GM03348 (cell line): ENCODE measurements around the gene NCK1.
"Not testable (repeated sequence)": the region's sequence is repeated elsewhere in the genome, so short reads cannot be mapped to it uniquely, and the experiment has no call there.

ENCODE experiments used
- DNase-seq: peaks from one replicate; pipeline ENCODE4 v3.0.0; 2012; ENCODE audit warnings: low spot score

The NCK1 gene

DNA sequence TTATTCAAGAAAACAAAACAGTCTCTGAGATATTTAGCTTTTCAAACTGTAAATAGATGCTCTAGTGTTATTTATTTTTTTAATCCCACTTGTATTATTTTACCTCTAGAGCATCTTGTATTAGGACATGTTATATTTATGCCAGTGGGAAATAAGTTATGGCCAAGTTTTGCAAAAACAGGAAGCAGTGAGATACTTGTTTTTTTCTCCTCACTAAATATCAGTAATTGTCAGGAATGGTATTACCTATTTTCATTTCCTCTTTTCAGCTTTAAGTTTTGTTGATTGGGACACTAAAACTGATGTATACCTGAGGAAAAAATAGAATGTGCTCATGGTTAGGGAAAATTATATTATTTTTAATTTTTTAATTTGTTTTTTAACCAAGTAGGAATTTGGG lies 87.1 kb downstream of the NCK1 start:
- DNase-seq = no peak

DNA sequence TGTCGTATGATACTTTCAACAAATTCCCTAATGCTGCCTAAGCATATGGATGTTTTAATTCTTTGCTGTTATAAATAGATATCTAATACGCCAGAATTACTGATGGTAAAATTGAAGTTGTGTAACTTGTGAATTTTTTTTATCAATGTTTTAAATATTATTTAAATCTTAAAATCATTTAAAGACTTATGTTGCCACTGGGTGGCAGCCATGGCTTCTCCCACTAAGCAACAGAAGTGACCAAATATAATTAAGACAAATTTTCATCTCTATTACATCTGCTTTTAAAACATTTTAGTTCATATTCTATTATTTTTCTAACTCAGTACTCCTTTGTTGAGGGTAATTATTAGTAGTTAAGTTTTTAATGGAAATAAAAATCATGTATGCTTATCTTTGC lies 87.7 kb downstream of the NCK1 start:
- no peak for DNase-seq

DNA sequence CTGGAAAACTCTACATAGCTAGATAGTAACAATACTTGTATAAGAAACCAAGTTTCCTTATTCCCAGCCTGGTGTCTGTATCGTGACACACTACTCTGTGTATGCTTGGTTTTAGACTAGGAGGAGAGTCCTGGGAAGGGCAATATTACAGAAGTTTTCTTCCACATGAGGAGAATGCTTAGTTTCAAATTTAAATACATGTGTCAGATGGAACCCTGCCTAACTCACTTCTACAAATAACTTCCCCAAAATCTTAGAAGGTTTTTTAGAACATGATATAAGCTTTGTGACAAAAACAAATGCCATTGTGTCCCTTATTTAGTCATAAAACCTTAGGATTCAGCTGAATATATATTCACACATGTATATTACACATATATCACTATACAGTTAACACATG lies 88.6 kb downstream of the NCK1 start:
- DNase-seq = no peak

DNA sequence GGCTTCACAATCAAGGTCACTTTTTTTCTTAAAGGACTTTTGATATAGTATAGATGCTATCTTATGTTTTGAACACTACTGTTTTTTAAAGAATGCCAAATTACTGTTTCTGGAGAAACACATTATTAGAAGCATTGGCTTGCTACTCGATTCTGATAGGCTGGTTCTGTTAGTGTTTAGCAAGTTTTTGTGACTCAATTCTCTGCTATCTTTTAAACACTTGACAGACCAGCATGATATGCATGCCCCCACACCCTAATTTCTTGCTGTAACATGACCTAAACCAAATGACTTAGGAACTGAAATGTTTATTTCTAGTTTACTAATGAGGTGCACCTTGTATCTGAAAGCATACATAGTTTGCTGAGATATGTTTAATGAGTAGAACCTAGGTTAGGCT lies 90.3 kb downstream of the NCK1 start:
- no peak for DNase-seq

DNA sequence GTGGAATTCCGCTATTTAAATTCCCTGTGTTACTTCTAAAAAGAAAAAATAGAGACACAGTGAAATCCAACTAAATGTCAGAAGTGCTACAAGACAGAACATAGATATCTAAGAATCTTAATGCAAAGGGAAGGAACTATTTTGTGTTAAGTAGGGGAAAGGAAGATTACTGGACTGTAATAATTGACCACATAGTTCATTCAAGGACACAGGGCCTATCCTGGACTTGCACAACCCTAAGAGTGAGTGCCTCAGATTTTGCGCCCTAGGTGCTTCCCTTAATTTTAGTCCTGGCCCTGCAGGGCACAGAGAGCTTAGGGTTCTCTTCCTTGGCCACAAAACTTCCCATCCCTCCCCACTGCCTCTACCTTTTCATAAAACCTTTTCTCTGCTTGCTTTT lies 92.2 kb downstream of the NCK1 start:
- DNase-seq = no peak

DNA sequence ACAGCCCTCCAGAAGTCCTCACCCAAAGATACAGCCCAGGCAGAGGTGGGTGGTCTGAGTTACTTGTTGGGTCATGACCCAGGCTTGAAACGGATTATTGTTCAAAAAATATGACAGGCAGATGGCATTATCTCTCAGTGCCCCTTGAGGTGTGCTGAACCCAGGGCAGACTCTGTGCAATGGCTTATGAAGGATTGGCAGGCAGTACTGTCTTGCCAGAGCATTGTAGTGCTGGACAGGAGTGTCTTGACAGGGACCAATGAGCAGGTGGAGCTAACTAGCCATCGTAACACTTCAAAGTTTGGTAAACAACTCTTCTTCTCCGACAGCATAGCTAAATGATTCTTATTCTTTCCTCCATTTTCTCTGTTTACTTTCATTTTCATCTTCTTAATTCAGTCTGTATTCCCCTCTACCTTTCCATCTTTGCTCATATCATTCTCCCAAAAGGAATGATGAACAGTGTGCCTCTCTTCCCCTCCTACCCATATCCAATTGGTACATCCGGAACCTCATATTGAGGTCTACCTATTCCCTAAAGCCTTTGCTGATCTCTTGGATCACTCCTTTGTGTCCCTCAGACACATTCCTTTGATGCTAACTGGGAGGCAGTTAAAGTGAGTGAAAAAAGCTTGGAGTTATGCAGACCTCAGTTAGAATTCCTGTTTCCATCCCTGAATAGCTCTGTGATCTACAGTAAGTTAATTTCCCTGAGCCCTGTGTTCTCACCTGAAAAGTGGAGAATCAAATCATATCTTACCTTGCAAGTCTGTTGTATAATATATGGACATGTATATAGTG lies 93.2 kb downstream of the NCK1 start:
- no peak for DNase-seq

DNA sequence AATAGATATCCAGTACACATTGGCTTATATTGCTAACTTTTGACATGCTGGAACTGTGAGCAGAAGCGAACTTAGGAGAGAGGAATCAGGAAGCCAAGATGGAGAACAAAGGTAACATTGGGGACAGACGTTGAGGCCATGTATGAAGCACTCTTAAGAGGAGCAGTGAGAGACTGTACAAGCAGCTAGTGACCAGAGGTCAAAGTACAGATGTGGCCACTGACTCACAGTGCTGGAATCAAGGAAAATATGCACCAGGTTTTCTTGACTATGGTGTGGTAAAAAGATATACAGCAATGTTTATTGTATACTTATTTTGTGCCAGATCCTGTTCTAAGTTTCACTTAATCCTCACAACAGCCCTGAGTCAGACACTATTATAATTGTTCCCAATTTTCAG lies 93.8 kb downstream of the NCK1 start:
- DNase-seq = peak; percentile 74

DNA sequence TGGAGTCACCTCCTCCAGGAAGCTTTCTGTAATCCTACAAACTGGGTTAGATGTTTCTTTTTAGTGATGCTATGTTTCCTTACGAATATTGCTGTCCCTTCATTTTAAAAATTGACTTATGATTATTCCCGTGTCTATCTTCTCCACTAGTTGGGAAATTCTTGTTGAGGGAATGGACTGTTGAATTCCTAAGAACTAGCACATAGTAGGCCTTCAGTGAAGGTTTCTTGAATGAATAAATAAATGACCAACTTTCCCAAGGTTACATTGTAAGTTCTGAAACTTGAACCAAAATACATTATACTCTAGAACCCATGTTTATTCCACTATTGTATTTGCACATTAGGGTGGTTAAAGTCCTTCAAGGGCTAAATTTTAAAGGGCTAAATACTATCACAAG lies 95.0 kb downstream of the NCK1 start:
- DNase-seq = no peak

DNA sequence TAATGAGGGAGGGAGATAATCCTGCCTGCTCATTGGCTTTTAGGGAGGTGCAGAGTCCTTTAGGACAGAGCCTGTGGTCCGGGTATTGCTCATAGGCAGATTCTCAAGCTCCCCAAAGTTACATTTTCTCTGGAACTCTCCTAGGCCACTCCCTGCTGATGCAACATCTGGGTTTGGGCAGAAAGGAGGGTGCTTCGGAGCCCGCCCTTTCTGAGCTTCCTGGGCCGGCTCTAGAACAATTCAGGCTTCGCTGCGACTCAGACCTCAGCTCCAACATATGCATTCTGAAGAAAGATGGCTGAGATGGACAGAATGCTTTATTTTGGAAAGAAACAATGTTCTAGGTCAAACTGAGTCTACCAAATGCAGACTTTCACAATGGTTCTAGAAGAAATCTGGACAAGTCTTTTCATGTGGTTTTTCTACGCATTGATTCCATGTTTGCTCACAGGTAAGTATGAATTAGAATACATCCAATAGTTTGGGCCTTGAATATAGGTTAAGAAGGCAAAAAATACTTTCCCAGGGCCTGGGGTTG lies 95.8 kb downstream of the NCK1 start, which contains the start of gene IL20RB:
IL20RB (plus strand) TSS at position 233 of the 538 bp plus-strand sequence; CDS start at position 364, 131 bp downstream.
- DNase-seq = peak; percentile 88

DNA sequence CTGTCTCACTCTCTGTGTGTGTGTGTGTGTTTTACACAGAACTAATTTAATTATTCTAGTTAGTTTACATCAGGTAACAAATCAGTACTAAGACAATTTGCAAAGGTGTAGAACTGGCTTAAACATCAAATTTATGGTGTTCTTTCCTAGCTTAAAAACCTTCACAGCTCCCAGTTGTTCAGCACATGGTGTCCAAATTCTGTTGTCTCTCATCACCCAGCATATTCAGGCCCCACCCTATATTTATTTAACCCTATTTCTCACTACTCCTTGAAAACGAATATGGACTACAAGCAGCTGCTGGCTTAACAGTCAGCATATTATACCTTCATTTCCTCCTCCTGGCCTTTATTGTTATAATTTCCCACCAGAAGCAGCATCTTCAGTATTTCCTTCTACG lies 96.9 kb downstream of the NCK1 start:
- no peak for DNase-seq

DNA sequence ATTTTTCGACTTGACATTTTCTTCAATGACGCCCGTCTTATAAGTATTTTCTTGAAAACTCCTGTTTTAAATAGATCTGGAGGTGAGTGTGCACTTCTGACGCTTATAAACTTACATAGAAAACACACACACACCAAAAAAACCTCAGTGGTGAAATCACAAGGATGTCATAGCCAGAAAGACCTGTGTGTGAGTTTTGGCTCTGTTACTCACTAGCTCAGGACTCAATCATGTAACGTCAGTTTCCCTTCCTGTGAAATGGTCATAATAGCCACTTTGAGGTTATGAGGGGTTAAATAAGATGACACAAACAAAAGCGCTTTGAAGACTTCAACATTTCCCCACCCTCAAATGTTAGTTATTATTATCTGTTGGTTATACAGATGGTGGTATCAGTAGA lies 97.6 kb downstream of the NCK1 start:
- DNase-seq = no peak

DNA sequence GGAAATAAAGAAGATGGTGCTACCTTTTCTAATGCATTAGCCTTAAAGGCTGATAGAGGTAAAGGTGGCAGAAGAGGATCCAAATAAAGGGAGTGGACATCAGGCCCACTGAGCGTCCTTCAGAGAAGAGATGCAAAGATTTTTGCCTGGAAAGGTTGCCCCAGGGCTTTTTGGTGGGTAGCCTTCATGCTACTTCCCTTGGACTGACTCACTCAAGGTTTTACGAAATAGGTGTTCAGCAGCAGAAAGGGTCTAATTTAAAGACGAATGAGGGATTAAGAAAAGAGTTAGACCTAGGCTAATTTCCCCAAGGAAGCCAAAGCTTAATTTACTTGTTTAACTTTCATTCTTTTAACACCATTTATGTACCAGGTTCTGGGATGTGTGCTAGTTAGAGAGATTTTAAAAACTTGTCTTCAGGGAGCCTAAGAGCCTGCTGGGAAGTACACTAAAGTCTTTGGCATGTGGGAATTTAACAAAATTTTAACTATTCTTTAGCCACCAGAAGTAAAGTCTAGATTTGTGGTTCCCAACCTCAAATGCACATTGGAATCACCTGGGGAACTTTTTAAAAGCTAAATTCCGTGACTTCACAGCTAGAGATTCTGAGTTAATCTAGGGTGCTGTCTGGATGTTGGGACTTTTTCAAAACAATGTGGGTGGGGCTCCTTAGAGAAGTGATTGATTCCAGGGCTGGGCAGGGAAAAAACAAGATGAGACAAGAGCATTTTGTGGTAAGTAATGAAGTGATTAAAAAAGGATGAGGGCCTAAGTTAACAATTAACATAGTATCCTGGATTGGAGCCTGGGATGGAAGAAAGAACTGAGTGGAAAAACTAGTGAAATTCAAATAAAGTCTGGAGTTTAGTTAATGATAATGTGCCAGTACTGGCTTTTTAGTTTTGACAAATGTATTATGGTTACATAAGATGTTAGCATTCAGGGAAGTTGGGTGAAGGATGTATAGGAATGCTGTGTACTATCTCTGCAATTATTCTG lies 99.1 kb downstream of the NCK1 start:
- DNase-seq = peak; percentile 46

DNA sequence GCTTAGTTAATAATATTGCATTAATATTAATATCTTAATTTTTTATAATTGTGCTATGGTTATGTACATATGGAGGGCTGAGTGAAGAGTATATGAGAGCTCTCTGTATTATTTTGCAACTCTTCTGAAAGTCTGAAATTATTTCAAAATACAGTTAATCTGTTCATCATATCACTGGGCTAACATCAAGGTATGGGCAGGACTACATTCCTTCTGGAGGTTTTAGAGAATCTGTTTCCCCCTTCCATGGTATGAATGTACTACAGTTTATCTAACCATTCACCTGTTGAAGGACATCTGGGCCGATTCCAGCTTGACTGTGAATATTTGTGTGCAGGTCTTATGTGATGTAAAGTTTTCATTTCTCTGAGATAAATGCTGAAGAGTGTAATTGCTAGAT lies 100.9 kb downstream of the NCK1 start:
- DNase-seq = no peak

DNA sequence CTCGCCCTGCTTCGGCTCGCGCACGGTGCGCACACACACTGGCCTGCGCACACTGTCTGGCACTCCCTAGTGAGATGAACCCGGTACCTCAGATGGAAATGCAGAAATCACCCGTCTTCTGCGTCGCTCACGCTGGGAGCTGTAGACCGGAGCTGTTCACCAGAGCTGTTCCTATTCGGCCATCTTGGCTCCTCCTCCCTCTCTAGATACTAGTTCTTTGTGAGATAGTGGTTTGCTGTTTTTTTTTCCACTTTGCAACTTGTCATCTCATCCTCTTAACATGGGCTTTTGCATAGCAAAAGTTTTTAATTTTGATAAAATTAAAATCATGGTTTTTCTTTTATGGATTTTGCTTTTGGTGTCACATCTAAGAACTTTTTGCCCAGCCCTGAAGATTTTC lies 107.5 kb downstream of the NCK1 start:
- not testable (repeated sequence) for DNase-seq

DNA sequence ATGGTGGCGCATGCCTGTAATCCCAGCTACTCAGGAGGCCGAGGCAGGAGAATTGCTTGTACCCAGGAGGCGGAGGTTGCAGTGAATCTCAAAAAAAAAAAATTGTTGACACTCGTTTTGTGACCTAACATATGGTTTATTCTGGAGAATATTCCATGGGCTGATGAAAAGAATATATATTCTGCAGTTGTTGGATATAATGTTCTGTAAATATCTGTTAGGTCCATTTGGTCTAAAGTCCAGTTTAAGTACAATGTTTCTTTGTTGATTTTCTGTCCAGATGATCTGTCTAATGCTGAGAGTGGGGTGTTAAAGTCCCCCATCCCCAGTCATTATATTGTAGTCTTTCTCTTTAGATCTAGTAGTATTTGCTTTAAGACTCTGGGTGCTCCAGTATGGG lies 111.3 kb downstream of the NCK1 start:
- no peak for DNase-seq

DNA sequence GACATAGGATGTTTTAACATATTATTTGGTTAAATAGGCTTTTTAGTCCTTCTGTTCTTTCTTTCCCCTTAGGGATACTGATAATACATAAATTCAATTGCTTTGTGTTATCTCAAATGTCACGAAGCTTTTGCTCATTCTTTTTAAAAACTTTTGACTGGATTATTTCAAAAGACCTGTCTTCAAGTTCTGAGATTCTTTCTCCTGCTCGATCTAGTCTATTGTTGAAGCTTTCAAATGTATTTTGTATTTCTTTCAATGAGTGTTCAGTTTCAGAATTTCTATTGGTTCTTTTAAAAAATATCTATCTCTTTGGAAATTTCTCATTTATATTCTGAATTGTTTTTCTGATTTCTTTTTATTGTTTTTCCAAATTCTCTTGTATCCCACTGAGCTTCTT lies 112.7 kb downstream of the NCK1 start:
- DNase-seq = no peak

DNA sequence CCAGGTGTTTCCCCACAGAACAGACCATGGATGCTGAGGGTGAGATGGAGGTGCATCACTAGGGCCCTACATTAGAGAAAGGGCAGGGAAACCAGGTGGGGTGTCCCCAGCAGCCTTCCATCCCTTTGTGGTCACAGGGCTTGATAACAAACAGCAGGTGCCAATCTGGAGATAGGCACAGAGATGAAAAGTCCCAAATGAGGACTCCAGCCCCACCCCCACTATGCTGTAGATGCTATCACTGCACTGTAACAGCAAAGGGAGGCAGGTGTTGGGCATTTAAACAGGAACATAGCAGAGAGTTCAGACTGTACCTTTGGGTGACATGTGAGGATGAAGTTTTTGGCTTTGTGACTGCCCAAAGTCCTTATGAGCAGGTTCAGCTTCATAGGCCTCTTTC lies 117.2 kb downstream of the NCK1 start:
- no peak for DNase-seq

DNA sequence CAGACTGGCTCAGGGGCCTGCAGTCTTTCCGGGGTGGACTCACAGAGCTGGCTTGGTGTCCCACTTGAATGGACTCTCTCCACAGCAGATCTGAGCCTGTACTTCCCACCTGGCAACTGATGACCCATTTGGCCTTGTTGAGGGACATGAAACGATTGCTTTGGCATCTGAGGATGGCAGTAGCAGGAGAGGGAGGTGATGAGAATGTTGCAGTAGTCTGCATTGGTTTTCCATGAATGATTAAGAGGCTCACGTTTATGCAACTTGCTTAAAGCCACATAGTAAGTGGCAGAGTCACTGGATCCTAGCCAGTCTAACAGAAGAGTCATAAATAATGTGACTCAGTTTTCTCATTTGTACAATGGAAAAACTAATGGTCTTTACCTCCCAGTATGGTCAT lies 117.7 kb downstream of the NCK1 start:
- no peak for DNase-seq

DNA sequence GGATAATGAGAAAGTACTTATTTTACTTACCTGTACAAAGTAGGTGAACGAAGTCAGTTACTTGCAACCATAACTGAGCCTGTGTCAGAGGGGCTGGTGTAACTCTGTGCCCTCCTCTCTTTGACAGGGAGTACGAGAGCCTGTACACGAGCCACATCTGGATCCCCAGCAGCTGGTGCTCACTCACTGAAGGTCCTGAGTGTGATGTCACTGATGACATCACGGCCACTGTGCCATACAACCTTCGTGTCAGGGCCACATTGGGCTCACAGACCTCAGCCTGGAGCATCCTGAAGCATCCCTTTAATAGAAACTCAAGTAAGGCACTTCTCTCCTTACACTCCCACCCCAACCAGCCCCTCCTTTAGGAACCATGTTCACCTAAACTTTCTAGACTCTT lies 120.0 kb downstream of the NCK1 start:
- no peak for DNase-seq

DNA sequence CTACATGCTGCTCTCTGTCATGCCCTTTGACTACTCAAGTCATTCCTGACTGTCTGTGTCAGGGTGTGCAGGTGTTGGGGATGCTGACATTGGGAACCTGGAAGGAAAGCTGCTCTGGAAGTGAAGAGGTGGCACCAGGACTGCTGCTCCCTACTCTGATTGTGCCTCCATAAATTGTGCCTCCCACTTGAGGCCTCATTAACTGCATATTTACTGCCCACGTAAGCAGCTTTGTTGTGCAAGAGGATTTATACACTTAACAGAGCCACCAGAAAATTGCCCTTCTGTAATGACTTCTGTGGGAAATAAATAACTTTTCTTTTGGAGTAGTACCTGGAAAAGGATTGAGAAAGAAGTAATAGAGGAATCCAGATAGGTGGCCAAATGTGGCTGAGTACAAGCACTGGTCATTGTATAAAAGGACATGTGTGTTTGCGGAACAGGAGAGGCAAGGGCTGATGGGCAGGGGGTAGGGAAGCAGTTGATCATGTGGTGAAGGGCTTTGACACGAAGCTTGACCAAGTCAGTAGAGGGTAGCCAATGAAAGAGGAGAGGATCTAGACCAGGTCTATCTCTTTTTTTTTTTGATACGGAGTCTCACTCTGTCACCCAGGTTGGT lies 120.6 kb downstream of the NCK1 start:
- no peak for DNase-seq

DNA sequence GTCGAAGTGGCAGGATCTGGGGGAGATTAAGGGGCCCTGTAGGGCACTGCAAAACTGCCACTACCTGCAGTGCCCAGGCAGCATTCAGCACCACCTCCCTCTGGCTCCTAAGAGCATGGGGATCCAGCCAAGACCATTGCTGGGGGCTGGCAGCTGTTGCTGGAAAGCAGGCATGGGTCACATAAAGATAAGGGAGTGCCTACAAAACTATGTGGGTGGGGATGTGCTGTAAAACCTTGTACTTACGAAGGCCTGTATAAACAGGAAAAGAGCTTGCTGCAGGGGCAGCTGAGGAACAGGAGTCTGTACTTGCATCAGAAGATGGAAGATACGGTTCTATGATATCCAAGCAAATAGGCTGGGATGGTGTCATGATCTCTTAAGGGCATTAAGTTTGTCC lies 122.8 kb downstream of the NCK1 start:
- peak; percentile 18 for DNase-seq

DNA sequence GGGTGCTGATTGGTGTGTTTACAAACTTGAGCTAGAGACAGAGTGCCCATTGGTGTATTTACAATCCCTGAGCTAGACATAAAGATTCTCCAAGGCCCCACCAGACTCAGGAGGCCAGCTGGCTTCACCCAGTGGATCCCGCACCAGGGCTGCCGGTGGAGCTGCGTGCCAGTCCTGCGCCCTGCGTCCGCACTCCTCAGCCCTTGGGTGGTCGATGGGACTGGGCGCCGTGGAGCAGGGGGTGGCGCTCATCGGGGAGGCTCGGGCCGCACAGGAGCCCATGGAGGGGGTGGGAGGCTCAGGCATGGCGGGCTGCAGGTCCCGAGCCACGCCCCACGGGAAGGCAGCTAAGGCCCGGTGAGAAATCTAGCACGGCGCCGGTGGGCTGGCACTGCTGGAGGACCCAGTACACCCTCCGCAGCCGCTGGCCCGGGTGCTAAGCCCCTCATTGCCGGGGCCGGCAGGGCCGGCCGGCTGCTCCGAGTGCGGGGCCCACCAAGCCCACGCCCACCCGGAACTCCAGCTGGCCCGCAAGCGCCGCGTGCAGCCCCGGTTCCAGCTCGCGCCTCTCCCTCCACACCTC lies 125.5 kb downstream of the NCK1 start:
- DNase-seq = not testable (repeated sequence)
